ENCODE results near the gene MAS1L. TPM values are rescaled to one million over a fixed set of nuclear protein-coding genes. Genes with fewer than 3 reads are reported as not detected.

The MAS1L gene
- total and polyA plus RNA-seq, 2 donors, result 0.32 TPM; not detected in 1

GRCh38 chr6:29504961-29505360 is 17.2 kb upstream of the MAS1L start:
- WGBS, result 71% methylated on average over 2 of the region's 2 CpGs
- Histone ChIP-seq H3K4me3 (ENCODE audit: low read depth, low read length) (no peak overlapping the region), H3K27ac (ENCODE audit: low read depth) (no peak overlapping the region), H3K4me1 (ENCODE audit: insufficient read depth) (no peaks in the 10 kb centered on the region), H3K36me3 (ENCODE audit: insufficient read depth) (no peaks in the 10 kb centered on the region)
- DNase-seq (ENCODE audit: extremely low spot score), result no peak

GRCh38 chr6:29502597-29502996 is 14.8 kb upstream of the MAS1L start:
- DNase-seq (ENCODE audit: extremely low spot score), result no peak
- Histone ChIP-seq H3K36me3 (ENCODE audit: insufficient read depth) (no peaks in the 10 kb centered on the region), H3K27ac (ENCODE audit: low read depth) (no peak overlapping the region), H3K4me3 (ENCODE audit: low read depth, low read length) (no peak overlapping the region), H3K4me1 (ENCODE audit: insufficient read depth) (no peaks in the 10 kb centered on the region)
- WGBS, result 86% methylated on average over 5 of the region's 5 CpGs

- Histone ChIP-seq H3K27ac (ENCODE audit: low read depth) (no peak overlapping the region), H3K4me3 (ENCODE audit: low read depth, low read length) (no peak overlapping the region), H3K4me1 (ENCODE audit: insufficient read depth) (no peaks in the 10 kb centered on the region), H3K36me3 (ENCODE audit: insufficient read depth) (no peaks in the 10 kb centered on the region)
- no peak for DNase-seq (ENCODE audit: extremely low spot score)
- WGBS, result 81% methylated on average over 3 of the region's 3 CpGs
Measured at GRCh38 chr6:29502181-29502580, 14.4 kb upstream of the MAS1L start.

GRCh38 chr6:29501106-29501505 is 13.3 kb upstream of the MAS1L start:
- DNase-seq (ENCODE audit: extremely low spot score), result no peak
- Histone ChIP-seq H3K27ac (ENCODE audit: low read depth) (no peak overlapping the region), H3K4me1 (ENCODE audit: insufficient read depth) (no peaks in the 10 kb centered on the region), H3K4me3 (ENCODE audit: low read depth, low read length) (no peak overlapping the region), H3K36me3 (ENCODE audit: insufficient read depth) (no peaks in the 10 kb centered on the region)
- 90% methylated on average over 6 of the region's 6 CpGs for WGBS

GRCh38 chr6:29500594-29500993 is 12.8 kb upstream of the MAS1L start:
- 82% methylated on average over 8 of the region's 8 CpGs for WGBS
- Histone ChIP-seq H3K4me1 (ENCODE audit: insufficient read depth) (no peaks in the 10 kb centered on the region), H3K27ac (ENCODE audit: low read depth) (no peak overlapping the region), H3K36me3 (ENCODE audit: insufficient read depth) (no peaks in the 10 kb centered on the region), H3K4me3 (ENCODE audit: low read depth, low read length) (no peak overlapping the region)
- no peak for DNase-seq (ENCODE audit: extremely low spot score)

- DNase-seq (ENCODE audit: extremely low spot score), result no peak
- H3K4me1 ChIP-seq (ENCODE audit: insufficient read depth), result no peaks in the 10 kb centered on the region
- no peak overlapping the region for H3K4me3 ChIP-seq (ENCODE audit: low read depth, low read length)
- H3K36me3 ChIP-seq (ENCODE audit: insufficient read depth), result no peaks in the 10 kb centered on the region
- H3K27ac ChIP-seq (ENCODE audit: low read depth), result no peak overlapping the region
- WGBS, result 73% methylated on average over 5 of the region's 5 CpGs
Measured at GRCh38 chr6:29499704-29500103, 11.9 kb upstream of the MAS1L start.

- Histone ChIP-seq H3K27ac (ENCODE audit: low read depth) (no peak overlapping the region), H3K4me3 (ENCODE audit: low read depth, low read length) (no peak overlapping the region), H3K4me1 (ENCODE audit: insufficient read depth) (no peaks in the 10 kb centered on the region), H3K36me3 (ENCODE audit: insufficient read depth) (no peaks in the 10 kb centered on the region)
- 76% methylated on average over 4 of the region's 4 CpGs for WGBS
- no peak for DNase-seq (ENCODE audit: extremely low spot score)
Measured at GRCh38 chr6:29496961-29497360, 9.2 kb upstream of the MAS1L start.

GRCh38 chr6:29495571-29495970 is 7.8 kb upstream of the MAS1L start:
- Histone ChIP-seq H3K27ac (ENCODE audit: low read depth) (no peak overlapping the region), H3K36me3 (ENCODE audit: insufficient read depth) (no peaks in the 10 kb centered on the region), H3K4me1 (ENCODE audit: insufficient read depth) (no peaks in the 10 kb centered on the region), H3K4me3 (ENCODE audit: low read depth, low read length) (no peak overlapping the region)
- 69% methylated on average over 4 of the region's 4 CpGs for WGBS
- DNase-seq (ENCODE audit: extremely low spot score), result no peak

- Histone ChIP-seq H3K4me1 (ENCODE audit: insufficient read depth) (no peaks in the 10 kb centered on the region), H3K27ac (ENCODE audit: low read depth) (no peak overlapping the region), H3K4me3 (ENCODE audit: low read depth, low read length) (no peak overlapping the region), H3K36me3 (ENCODE audit: insufficient read depth) (no peaks in the 10 kb centered on the region)
- DNase-seq (ENCODE audit: extremely low spot score), result no peak
- WGBS, result 72% methylated on average over 2 of the region's 2 CpGs
Measured at GRCh38 chr6:29494131-29494530, 6.4 kb upstream of the MAS1L start.

- H3K27ac ChIP-seq (ENCODE audit: low read depth), result no peak overlapping the region
- H3K4me1 ChIP-seq (ENCODE audit: insufficient read depth), result no peaks in the 10 kb centered on the region
- H3K36me3 ChIP-seq (ENCODE audit: insufficient read depth), result no peaks in the 10 kb centered on the region
- no peak overlapping the region for H3K4me3 ChIP-seq (ENCODE audit: low read depth, low read length)
- 81% methylated on average over 2 of the region's 2 CpGs for WGBS
- no peak for DNase-seq (ENCODE audit: extremely low spot score)
Measured at GRCh38 chr6:29493261-29493660, 5.5 kb upstream of the MAS1L start.

GRCh38 chr6:29491574-29491973 is 3.8 kb upstream of the MAS1L start:
- H3K27ac ChIP-seq (ENCODE audit: low read depth), result no peak overlapping the region
- 85% methylated on average over 4 of the region's 4 CpGs for WGBS
- no peaks in the 10 kb centered on the region for H3K4me1 ChIP-seq (ENCODE audit: insufficient read depth)
- no peak overlapping the region for H3K4me3 ChIP-seq (ENCODE audit: low read depth, low read length)
- H3K36me3 ChIP-seq (ENCODE audit: insufficient read depth), result no peaks in the 10 kb centered on the region
- DNase-seq (ENCODE audit: extremely low spot score), result no peak

GRCh38 chr6:29490552-29490951 is 2.8 kb upstream of the MAS1L start:
- H3K36me3 ChIP-seq (ENCODE audit: insufficient read depth), result no peaks in the 10 kb centered on the region
- no peaks in the 10 kb centered on the region for H3K4me1 ChIP-seq (ENCODE audit: insufficient read depth)
- no peak overlapping the region for H3K4me3 ChIP-seq (ENCODE audit: low read depth, low read length)
- H3K27ac ChIP-seq (ENCODE audit: low read depth), result no peak overlapping the region
- 66% methylated on average over 2 of the region's 2 CpGs for WGBS
- DNase-seq (ENCODE audit: extremely low spot score), result no peak

GRCh38 chr6:29490055-29490454 is 2.3 kb upstream of the MAS1L start:
- Histone ChIP-seq H3K36me3 (ENCODE audit: insufficient read depth) (no peaks in the 10 kb centered on the region), H3K4me1 (ENCODE audit: insufficient read depth) (no peaks in the 10 kb centered on the region), H3K4me3 (ENCODE audit: low read depth, low read length) (no peak overlapping the region), H3K27ac (ENCODE audit: low read depth) (no peak overlapping the region)
- no peak for DNase-seq (ENCODE audit: extremely low spot score)
- WGBS, result 77% methylated on average over 3 of the region's 3 CpGs

GRCh38 chr6:29489286-29489685 is 1.5 kb upstream of the MAS1L start:
- no peaks in the 10 kb centered on the region for H3K36me3 ChIP-seq (ENCODE audit: insufficient read depth)
- H3K27ac ChIP-seq (ENCODE audit: low read depth), result no peak overlapping the region
- H3K4me3 ChIP-seq (ENCODE audit: low read depth, low read length), result no peak overlapping the region
- H3K4me1 ChIP-seq (ENCODE audit: insufficient read depth), result no peaks in the 10 kb centered on the region
- DNase-seq (ENCODE audit: extremely low spot score), result no peak
- 89% methylated on average over 8 of the region's 8 CpGs for WGBS

GRCh38 chr6:29488874-29489273 is 1.1 kb upstream of the MAS1L start:
- no peak overlapping the region for H3K27ac ChIP-seq (ENCODE audit: low read depth)
- DNase-seq (ENCODE audit: extremely low spot score), result no peak
- H3K4me1 ChIP-seq (ENCODE audit: insufficient read depth), result no peaks in the 10 kb centered on the region
- H3K4me3 ChIP-seq (ENCODE audit: low read depth, low read length), result no peak overlapping the region
- no peaks in the 10 kb centered on the region for H3K36me3 ChIP-seq (ENCODE audit: insufficient read depth)

All from urinary bladder (tissue), 4 donors.